Lower lobe of right lung (tissue), 2 donors: ENCODE results near the gene CFAP206. TPM values are rescaled to one million over a fixed set of nuclear protein-coding genes. Genes with fewer than 3 reads are reported as not detected.
A peak's percentile ranks its signal among the peaks of the same experiment; 100 is the strongest.

Source experiments
- ATAC-seq, 2 donors: fragments of 200-7000 bp; cut with Tn5 transposase; one replicate each; pipeline ENCODE4 v1.9.1; 2020 to 2022; ENCODE audit warnings: mild to moderate bottlenecking in 2 of 2, moderate library complexity in 2 of 2
- DNase-seq: peaks from one replicate; pipeline ENCODE4 v3.0.0-alpha.2; 2020
- H3K27ac ChIP-seq: fragments of 200-600 bp; one replicate; pipeline ENCODE4 v1.8.0; 2022
- H3K27me3 ChIP-seq: fragments of 200-600 bp; one replicate; pipeline ENCODE4 v1.8.0; 2022; ENCODE audit warnings: low read depth
- H3K36me3 ChIP-seq: fragments of 200-600 bp; one replicate; pipeline ENCODE4 v1.8.0; 2022; ENCODE audit warnings: mild to moderate bottlenecking
- H3K4me1 ChIP-seq: fragments of 200-600 bp; one replicate; pipeline ENCODE4 v1.8.0; 2022
- H3K4me3 ChIP-seq: fragments of 200-600 bp; one replicate; pipeline ENCODE4 v1.8.0; 2022; ENCODE audit warnings: mild to moderate bottlenecking
- H3K9me3 ChIP-seq: fragments of 200-600 bp; one replicate; pipeline ENCODE4 v1.8.0; 2022
- CTCF ChIP-seq: fragments of 200-600 bp; IDR thresholded peaks from one replicate; pipeline ENCODE4 v1.8.0; 2022; ENCODE audit warnings: antibody characterized with exemption, mild to moderate bottlenecking
- intact Hi-C: fragments of 100-400 bp; cut with DNase I; formaldehyde crosslinking; loops from one replicate; pipeline ENCODE4 v1.11.0; 2022
- long read RNA-seq: library from polyadenylated mRNA; unstranded; transcript quantifications from one replicate; pipeline ENCODE4 v2.0.0, GENCODE V29; 2021
- total RNA-seq: library from RNA; stranded (reverse); fragmentation: NEBNext Ultra II Directional; extraction: Animal tissue kit (Norgen Biotek cat#: 25700); gene quantifications from one replicate; pipeline ENCODE4 v1.2.1, GENCODE V29; 2021
- donor health status: DM: no; HTN: yes; CAD: no; lungs with severe emphysema.

Gene CFAP206
- 3.9 TPM for total RNA-seq
- long read RNA-seq, transcript CFAP206-202 (13 exons, 2,196 nt): major isoform, 5 of 8 reads
- long read RNA-seq, partial matches to known transcripts: 0 of 8 reads
- long read RNA-seq, other reads (novel, unspliced or antisense): 2 of 8 reads

- peak; percentile 89 for DNase-seq
- H3K36me3 ChIP-seq: no peaks in the 10 kb centered on the region
- no peaks in the 10 kb centered on the region for H3K9me3 ChIP-seq
- ATAC-seq: peak; percentile 96 to 98
- no peaks in the 10 kb centered on the region for H3K27me3 ChIP-seq
- peak within 1 kb of the TSS; percentile 87 for H3K27ac ChIP-seq
- TF ChIP-seq CTCF: peak; percentile 4
- intact Hi-C loops: no loop called here
- H3K4me1 ChIP-seq: peaks cover 5% of the 10 kb centered on the region
- H3K4me3 ChIP-seq: peak within 1 kb of the TSS; percentile 97
These were observed at the start of gene CFAP206 for GRCh38 chr6:87407901-87408720. CFAP206 (plus strand) TSS chr6:87407972; CDS start chr6:87409840, 1,868 bp downstream.

- Histone ChIP-seq H3K4me3 (no peak overlapping the region), H3K27ac (no peak overlapping the region), H3K4me1 (no peaks in the 10 kb centered on the region), H3K9me3 (no peaks in the 10 kb centered on the region), H3K36me3 (no peaks in the 10 kb centered on the region), H3K27me3 (no peaks in the 10 kb centered on the region)
- TF ChIP-seq CTCF: no peak
- ATAC-seq (no peak), DNase-seq (no peak)
- intact Hi-C loops: no loop called here
These were observed 43.0 kb upstream of the CFAP206 start for GRCh38 chr6:87364602-87365252.

GRCh38 chr6:87366072-87366827 is 41.5 kb upstream of the CFAP206 start:
- H3K4me1 ChIP-seq: no peaks in the 10 kb centered on the region
- H3K27me3 ChIP-seq: no peaks in the 10 kb centered on the region
- H3K36me3 ChIP-seq: no peaks in the 10 kb centered on the region
- DNase-seq (no peak), ATAC-seq (no peak)
- no peaks in the 10 kb centered on the region for H3K9me3 ChIP-seq
- no peak for TF ChIP-seq CTCF
- intact Hi-C loops: no loop called here
- no peak overlapping the region for H3K27ac ChIP-seq
- no peak overlapping the region for H3K4me3 ChIP-seq

- H3K36me3 ChIP-seq: no peaks in the 10 kb centered on the region
- no peaks in the 10 kb centered on the region for H3K9me3 ChIP-seq
- no peak overlapping the region for H3K4me3 ChIP-seq
- H3K4me1 ChIP-seq: no peaks in the 10 kb centered on the region
- no peak for DNase-seq
- intact Hi-C loops: no loop called here
- H3K27ac ChIP-seq: no peak overlapping the region
- no peaks in the 10 kb centered on the region for H3K27me3 ChIP-seq
- TF ChIP-seq CTCF: no peak
- no peak for ATAC-seq
These were observed 40.9 kb upstream of the CFAP206 start for GRCh38 chr6:87366899-87367298.

GRCh38 chr6:87373377-87373776 is 34.4 kb upstream of the CFAP206 start:
- no peak for ATAC-seq

More at GRCh38 chr6:87373377-87373776, 34.4 kb upstream of the CFAP206 start:
- TF ChIP-seq CTCF: no peak
- Histone ChIP-seq H3K27ac (no peak overlapping the region), H3K9me3 (no peaks in the 10 kb centered on the region), H3K27me3 (no peaks in the 10 kb centered on the region), H3K36me3 (no peaks in the 10 kb centered on the region), H3K4me1 (no peaks in the 10 kb centered on the region), H3K4me3 (no peak overlapping the region)
- intact Hi-C loops: no loop called here
- DNase-seq: no peak
